Lower leg skin (tissue), 4 donors: Measurements from ENCODE around the gene CDSN. TPM values are rescaled to one million over a fixed set of nuclear protein-coding genes. Genes with fewer than 3 reads are reported as not detected.

ENCODE experiments used
- DNase-seq, 2 donors: peaks; one replicate each; pipeline ENCODE4 v3.0.0-alpha.2; 2019; ENCODE audit warnings: low spot score in 2 of 2
- H3K4me3 ChIP-seq: fragments of 200-600 bp; sonication (generic); 2 replicates; pipeline ENCODE4 v1.5.1; 2017; ENCODE audit warnings: mild to moderate bottlenecking, low read depth; ENCODE audit not compliant: poor library complexity, severe bottlenecking
- POLR2A ChIP-seq, 2 donors: fragments of 450-650 bp; IDR thresholded peaks; one replicate each; pipeline ENCODE4 v1.6.1; 2016 to 2017; ENCODE audit warnings: antibody characterized with exemption in 2 of 2, mild to moderate bottlenecking in 1 of 2, moderate library complexity in 1 of 2
- WGBS, 2 donors: methylation state at CpG; one replicate each; pipeline ENCODE4 v1.1.5; 2018; 5-methylcytosine and 5-hydroxymethylcytosine counted together
- intact Hi-C: fragments of 100-400 bp; cut with DNase I; formaldehyde crosslinking; loops from one replicate; pipeline ENCODE4 v1.15.0; 2023; ENCODE audit warnings: low total_unique reads
- total RNA-seq, 4 donors: library from RNA; depleted of rRNA; stranded (reverse); fragments of >200 nt; gene quantifications; one replicate each; pipeline ENCODE4 v1.1.0, GENCODE V29; 2016
- TF ChIP-seq, protein P1 (sequence below), 3 donors: fragments of 450-650 bp; IDR thresholded peaks; one replicate each; pipeline ENCODE4 v1.5.1; 2016; ENCODE audit warnings: antibody characterized with exemption in 3 of 3, mild to moderate bottlenecking in 3 of 3, moderate library complexity in 2 of 3

CDSN gene
- total RNA-seq, 4 donors from 2014 or later: 480 to 1,164 (median 686) TPM

- 37 to 39% methylated on average over 9 of the region's 9 CpGs for WGBS, 2 donors
- no peak for DNase-seq
- TF ChIP-seq, protein P1, sequence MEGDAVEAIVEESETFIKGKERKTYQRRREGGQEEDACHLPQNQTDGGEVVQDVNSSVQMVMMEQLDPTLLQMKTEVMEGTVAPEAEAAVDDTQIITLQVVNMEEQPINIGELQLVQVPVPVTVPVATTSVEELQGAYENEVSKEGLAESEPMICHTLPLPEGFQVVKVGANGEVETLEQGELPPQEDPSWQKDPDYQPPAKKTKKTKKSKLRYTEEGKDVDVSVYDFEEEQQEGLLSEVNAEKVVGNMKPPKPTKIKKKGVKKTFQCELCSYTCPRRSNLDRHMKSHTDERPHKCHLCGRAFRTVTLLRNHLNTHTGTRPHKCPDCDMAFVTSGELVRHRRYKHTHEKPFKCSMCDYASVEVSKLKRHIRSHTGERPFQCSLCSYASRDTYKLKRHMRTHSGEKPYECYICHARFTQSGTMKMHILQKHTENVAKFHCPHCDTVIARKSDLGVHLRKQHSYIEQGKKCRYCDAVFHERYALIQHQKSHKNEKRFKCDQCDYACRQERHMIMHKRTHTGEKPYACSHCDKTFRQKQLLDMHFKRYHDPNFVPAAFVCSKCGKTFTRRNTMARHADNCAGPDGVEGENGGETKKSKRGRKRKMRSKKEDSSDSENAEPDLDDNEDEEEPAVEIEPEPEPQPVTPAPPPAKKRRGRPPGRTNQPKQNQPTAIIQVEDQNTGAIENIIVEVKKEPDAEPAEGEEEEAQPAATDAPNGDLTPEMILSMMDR (IDR thresholded peaks at IDR 0.05): no peak
- TF ChIP-seq POLR2A (IDR thresholded peaks at IDR 0.05): no peak
- no peak overlapping the region for H3K4me3 ChIP-seq
- intact Hi-C loops: no loop called here
Measured at GRCh38 chr6:31114970-31115849, 5.0 kb downstream of the CDSN start.

GRCh38 chr6:31114541-31114878 lies 5.7 kb downstream of the CDSN start, which contains the start of gene PSORS1C1:
PSORS1C1 (plus strand) TSS chr6:31114800; CDS start chr6:31129633, 14,833 bp downstream.
- WGBS, 2 donors: 5 to 9% methylated on average over 3 of the region's 3 CpGs
- TF ChIP-seq POLR2A (IDR thresholded peaks at IDR 0.05): no peak
- TF ChIP-seq, protein P1 (IDR thresholded peaks at IDR 0.05): no peak
- no peak within 1 kb of the TSS for H3K4me3 ChIP-seq
- peak; percentile 89 to 97 for DNase-seq
- intact Hi-C loops: no loop called here

DNA sequence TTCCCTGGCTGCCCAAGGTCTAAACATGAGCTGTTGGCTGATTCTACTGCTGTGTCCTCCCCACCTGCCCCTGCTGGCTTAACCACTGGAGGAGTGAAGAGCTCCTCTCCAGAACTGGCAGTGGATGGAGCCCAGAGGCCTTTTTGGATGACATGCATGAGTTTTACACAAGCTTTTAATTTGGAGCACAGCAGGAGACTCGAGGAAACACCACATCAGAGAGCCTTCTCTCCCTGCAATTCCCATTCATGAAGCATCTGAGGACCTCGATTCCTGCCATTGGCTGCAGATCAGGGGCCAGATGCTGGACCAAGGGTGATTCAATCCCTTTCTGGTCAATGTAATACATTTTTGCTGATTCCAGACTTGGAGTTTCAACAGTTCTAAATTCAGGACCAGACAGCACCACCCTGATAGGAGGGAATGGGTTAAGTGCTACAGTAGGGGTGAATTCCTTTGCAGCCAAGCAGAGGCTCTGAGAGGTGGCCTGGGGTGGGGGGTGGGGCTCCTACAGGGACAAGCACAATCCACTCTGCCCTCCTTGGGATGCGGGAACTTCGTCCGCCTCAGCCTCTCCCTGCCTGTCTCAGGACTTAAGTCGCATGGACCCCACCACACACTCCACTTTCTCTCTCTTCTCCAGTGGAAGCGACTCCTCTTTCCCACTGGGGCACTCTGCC lies 6.2 kb downstream of the CDSN start:
- TF ChIP-seq POLR2A (IDR thresholded peaks at IDR 0.05): no peak
- intact Hi-C loops: no loop called here
- WGBS, 2 donors: 45 to 51% methylated on average over 7 of the region's 7 CpGs
- no peak for DNase-seq
- H3K4me3 ChIP-seq: no peak overlapping the region

GRCh38 chr6:31112478-31112877 lies 7.8 kb downstream of the CDSN start, which contains the start of gene C6orf15:
C6orf15 (minus strand) TSS chr6:31112575; CDS start chr6:31112555, 20 bp downstream.
- intact Hi-C loops: no loop called here
- TF ChIP-seq, protein P1 (IDR thresholded peaks at IDR 0.05): no peak
- WGBS, 2 donors: 78 to 92% methylated on average over 5 of the region's 5 CpGs
- no peak within 1 kb of the TSS for H3K4me3 ChIP-seq
- no peak for DNase-seq

DNA sequence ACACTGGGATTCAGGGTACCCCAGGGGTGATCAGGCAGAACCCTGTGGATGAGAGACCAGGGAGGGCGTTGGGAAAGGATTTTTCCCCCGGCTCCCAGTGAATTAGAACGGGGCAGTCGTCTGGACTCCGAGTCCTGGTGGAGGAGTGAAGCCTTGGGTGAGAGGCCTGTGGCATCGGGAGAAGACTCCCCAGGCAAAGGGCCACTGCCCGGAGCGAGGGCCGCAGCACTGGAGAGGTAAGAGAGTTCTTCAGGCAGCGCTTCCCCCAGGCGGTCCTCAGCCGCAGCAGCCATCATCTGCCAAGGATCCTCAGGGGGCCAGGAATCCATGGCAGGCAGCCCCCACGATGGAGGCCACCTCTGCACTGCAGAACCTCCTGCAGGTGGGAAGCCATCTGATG lies 8.5 kb downstream of the CDSN start:
- 97 to 100% methylated on average over 9 to 13 of the region's 13 CpGs for WGBS, 2 donors

More for the DNA sequence above, 8.5 kb downstream of the CDSN start:
- intact Hi-C loops: no loop called here
- no peak overlapping the region for H3K4me3 ChIP-seq
- no peak for DNase-seq
- TF ChIP-seq, protein P1 (IDR thresholded peaks at IDR 0.05): no peak
- no peak for TF ChIP-seq POLR2A (IDR thresholded peaks at IDR 0.05)
